GM19238 (cell line): ENCODE measurements around the gene CCNA2.

Experiments
- DNase-seq: peaks from one replicate; pipeline ENCODE4 v3.0.0; 2011; ENCODE audit warnings: low spot score; ENCODE audit not compliant: insufficient read length

CCNA2 gene

GRCh38 chr4:121776610-121777401, 46.9 kb downstream of the CCNA2 start:
- DNase-seq: no peak

- DNase-seq: no peak
Measured at GRCh38 chr4:121773883-121774282, 49.8 kb downstream of the CCNA2 start.

GRCh38 chr4:121771869-121772268, 51.8 kb downstream of the CCNA2 start:
- no peak for DNase-seq

GRCh38 chr4:121769341-121769740, 54.3 kb downstream of the CCNA2 start:
- DNase-seq: no peak

- no peak for DNase-seq
Measured at GRCh38 chr4:121767166-121767565, 56.5 kb downstream of the CCNA2 start.
